Lung (tissue), 12 donors: ENCODE data around the gene HOXA4. TPM values are rescaled to one million over a fixed set of nuclear protein-coding genes. Genes with fewer than 3 reads are reported as not detected.

ENCODE experiments used
- ATAC-seq: fragments of 200-7000 bp; cut with Tn5 transposase; one replicate; pipeline ENCODE4 v1.9.1; 2020; ENCODE audit warnings: moderate number of reproducible peaks; ENCODE audit not compliant: insufficient read depth, low FRiP score
- DNase-seq, 3 donors: peaks; one replicate each; pipeline ENCODE4 v3.0.0-alpha.2; 2013 to 2017
- H3K27ac ChIP-seq, 2 donors: one replicate each; pipeline ENCODE4 v1.5.1; 2013; ENCODE audit warnings: mild to moderate bottlenecking in 2 of 2, moderate library complexity in 2 of 2, control low read depth in 1 of 2, inconsistent platforms in 1 of 2, low read depth in 1 of 2, low read length in 1 of 2
- H3K27me3 ChIP-seq, 3 donors: one replicate each; pipeline ENCODE4 v1.5.1; 2013; ENCODE audit warnings: low read length in 2 of 3; ENCODE audit not compliant: control insufficient read depth in 3 of 3, insufficient read depth in 3 of 3
- H3K36me3 ChIP-seq, 4 donors: one replicate each; pipeline ENCODE4 v1.5.1; 2013; ENCODE audit warnings: low read length in 4 of 4, mild to moderate bottlenecking in 1 of 4, moderate library complexity in 1 of 4; ENCODE audit not compliant: control insufficient read depth in 4 of 4, insufficient read depth in 4 of 4
- H3K4me1 ChIP-seq, 5 donors: one replicate each; pipeline ENCODE4 v1.5.1; 2013; ENCODE audit warnings: low read length in 5 of 5, mild to moderate bottlenecking in 2 of 5, moderate library complexity in 1 of 5; ENCODE audit not compliant: control insufficient read depth in 5 of 5, insufficient read depth in 5 of 5
- H3K4me3 ChIP-seq: one replicate; pipeline ENCODE4 v1.5.1; 2013; ENCODE audit warnings: mild to moderate bottlenecking, control low read depth, moderate library complexity
- H3K9ac ChIP-seq, 2 donors: one replicate each; pipeline ENCODE4 v1.5.1; 2013; ENCODE audit warnings: low read length in 2 of 2, control low read depth in 1 of 2; ENCODE audit not compliant: insufficient read depth in 1 of 2
- H3K9me3 ChIP-seq, 4 donors: one replicate each; pipeline ENCODE4 v1.5.1; 2013; ENCODE audit warnings: low read length in 3 of 4, mild to moderate bottlenecking in 1 of 4, moderate library complexity in 1 of 4; ENCODE audit not compliant: control insufficient read depth in 4 of 4, insufficient read depth in 3 of 4
- CTCF ChIP-seq: IDR thresholded peaks from 2 replicates; pipeline ENCODE4 v1.5.1; 2012; ENCODE audit warnings: mild to moderate bottlenecking; ENCODE audit errors: control extremely low read depth, extremely low read depth
- WGBS, 2 donors: extraction: QIAGEN DNeasy Blood & Tissue Kit; methylation state at CpG; one replicate each; pipeline ENCODE4 v1.1.7; 2013; 5-methylcytosine and 5-hydroxymethylcytosine counted together
- polyA plus RNA-seq, 2 donors: library from polyadenylated mRNA; stranded (reverse); fragments of 200-250 nt; gene quantifications; one replicate each; pipeline ENCODE4 v1.2.1, GENCODE V29; 2013
- total RNA-seq, 2 donors: library from RNA; depleted of rRNA in 1 of 2; stranded (reverse); fragments of >200 nt in 1 of 2; gene quantifications; one replicate each; pipeline ENCODE4 v1.2.1, GENCODE V29; 2014 to 2021
- donor health status: control.
- donor health status: control.
- donor health status: Bipolar disorder and iron deficiency.
- donor health status: healthy.
- donor health status: DM: yes; HTN: yes; CAD: no.

HOXA4 gene
- total and polyA plus RNA-seq, 4 donors, result 2.7 to 6.0 (median 4.1) TPM

- Histone ChIP-seq H3K4me1 (peaks cover 0 to 42% (median 1%) of the 10 kb centered on the region in 5 donors), H3K9ac (peak overlapping the region; percentile 18 to 100), H3K4me3 (peak overlapping the region; percentile 46), H3K9me3 (no peaks in the 10 kb centered on the region), H3K27ac (peak overlapping the region in 1 of 2 donors; percentile 89), H3K36me3 (peaks cover 0 to 44% (median 1%) of the 10 kb centered on the region in 4 donors), H3K27me3 (peaks cover 0 to 38% (median 5%) of the 10 kb centered on the region in 3 donors)
- ATAC-seq (no peak), DNase-seq (peak; percentile 49 to 76 (median 68))
- no peak for TF ChIP-seq CTCF
- 40 to 66% methylated on average over 20 of the region's 20 CpGs for WGBS, 2 donors
Measured at GRCh38 chr7:27116031-27116961, 14.3 kb downstream of the HOXA4 start.

- Histone ChIP-seq H3K27me3 (peaks cover 0 to 44% (median 5%) of the 10 kb centered on the region in 3 donors), H3K36me3 (peaks cover 0 to 49% (median 1%) of the 10 kb centered on the region in 4 donors), H3K9ac (peak overlapping the region; percentile 42 to 100), H3K4me3 (peak overlapping the region; percentile 67), H3K27ac (peak overlapping the region in 1 of 2 donors; percentile 89), H3K9me3 (no peaks in the 10 kb centered on the region), H3K4me1 (peaks cover 0 to 44% (median 8%) of the 10 kb centered on the region in 5 donors)
- ATAC-seq (peak; percentile 15), DNase-seq (peak; percentile 74 to 85 (median 84))
- WGBS, 2 donors, result 39 to 71% methylated on average over 45 of the region's 45 CpGs
- TF ChIP-seq CTCF, result no peak
Measured at GRCh38 chr7:27115221-27116026, 15.1 kb downstream of the HOXA4 start.

GRCh38 chr7:27114881-27115220 is 15.7 kb downstream of the HOXA4 start:
- Histone ChIP-seq H3K27me3 (peaks cover 0 to 48% (median 5%) of the 10 kb centered on the region in 3 donors), H3K4me3 (peak overlapping the region; percentile 67), H3K27ac (peak overlapping the region in 1 of 2 donors; percentile 89), H3K4me1 (peaks cover 0 to 43% (median 10%) of the 10 kb centered on the region in 5 donors), H3K36me3 (peaks cover 0 to 50% (median 3%) of the 10 kb centered on the region in 4 donors), H3K9me3 (no peaks in the 10 kb centered on the region), H3K9ac (peak overlapping the region; percentile 42 to 100)
- 38 to 58% methylated on average over 6 of the region's 6 CpGs for WGBS, 2 donors
- DNase-seq (peak in 1 of 3 donors; percentile 74), ATAC-seq (no peak)
- TF ChIP-seq CTCF, result no peak
